PC-9 (cell line): ENCODE results near the gene MFAP2.

Experiments used
- CTCF ChIP-seq: fragments of 200-600 bp; sonication (generic); conservative IDR thresholded peaks from 2 replicates; pipeline ENCODE4 v1.6.1; 2017; ENCODE audit warnings: mixed run types, antibody characterized with exemption, mild to moderate bottlenecking, moderate library complexity
- EZH2 ChIP-seq: fragments of 200-600 bp; sonication (generic); IDR thresholded peaks from 2 replicates; pipeline ENCODE4 v1.8.0; 2017; ENCODE audit warnings: antibody characterized with exemption, low read depth

DNA sequence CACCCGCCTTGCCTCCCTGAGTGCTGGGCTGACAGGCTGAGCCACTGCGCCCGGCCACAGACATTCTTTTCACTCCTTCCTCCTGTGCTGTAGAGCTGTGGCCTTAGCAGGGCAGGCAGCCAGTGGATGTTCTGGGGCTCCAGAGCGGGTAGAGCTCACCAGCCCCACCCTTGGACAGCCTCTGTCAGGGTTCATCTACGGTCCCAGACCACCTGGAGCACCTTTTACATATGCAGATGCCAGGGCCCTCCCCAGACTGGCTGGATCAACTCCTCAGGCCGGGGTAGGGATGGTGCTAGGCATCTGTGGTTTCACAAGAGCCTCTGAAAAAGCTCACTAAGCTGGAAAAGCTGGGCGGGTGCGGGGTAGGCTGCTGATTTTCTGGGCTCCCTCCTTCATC lies 26.7 kb upstream of the MFAP2 start:
- no peak for TF ChIP-seq CTCF
- no peak for TF ChIP-seq EZH2
